HG03442 (cell line): ENCODE results near the gene OR7C2.

Source experiments
- ATAC-seq: cut with Tn5 transposase; IDR thresholded peaks from one replicate; pipeline ENCODE4 v1.9.1; 2021; ENCODE audit warnings: mild to moderate bottlenecking, moderate library complexity; ENCODE audit not compliant: unreplicated experiment

Gene OR7C2

DNA sequence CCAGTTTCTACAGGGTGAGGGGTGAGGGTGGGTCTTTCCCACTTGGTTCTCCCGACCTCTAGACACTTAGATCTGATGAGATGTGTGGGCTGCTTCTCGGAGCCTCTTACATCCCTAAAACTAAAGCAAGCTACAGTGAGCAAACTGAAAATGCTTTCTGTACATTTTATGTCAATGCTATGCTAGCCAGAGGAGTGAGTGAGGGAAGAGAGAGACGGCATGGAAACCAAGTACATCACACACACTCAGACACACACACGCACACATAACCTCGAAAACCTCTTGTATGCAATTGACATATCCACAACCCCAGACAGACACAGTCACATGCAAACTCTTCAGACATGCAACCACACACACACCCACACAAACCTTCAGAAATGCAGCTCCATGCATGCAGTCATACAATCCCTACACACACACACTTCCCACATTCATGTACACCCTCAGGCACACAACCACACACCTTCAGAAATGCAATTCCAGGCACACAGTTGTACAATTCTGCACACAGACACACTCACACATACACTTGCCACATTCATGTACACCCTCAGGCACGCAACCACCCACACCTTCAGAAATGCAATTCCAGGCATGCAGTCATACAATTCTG is 37.0 kb downstream of the OR7C2 start:
- ATAC-seq: no peak

DNA sequence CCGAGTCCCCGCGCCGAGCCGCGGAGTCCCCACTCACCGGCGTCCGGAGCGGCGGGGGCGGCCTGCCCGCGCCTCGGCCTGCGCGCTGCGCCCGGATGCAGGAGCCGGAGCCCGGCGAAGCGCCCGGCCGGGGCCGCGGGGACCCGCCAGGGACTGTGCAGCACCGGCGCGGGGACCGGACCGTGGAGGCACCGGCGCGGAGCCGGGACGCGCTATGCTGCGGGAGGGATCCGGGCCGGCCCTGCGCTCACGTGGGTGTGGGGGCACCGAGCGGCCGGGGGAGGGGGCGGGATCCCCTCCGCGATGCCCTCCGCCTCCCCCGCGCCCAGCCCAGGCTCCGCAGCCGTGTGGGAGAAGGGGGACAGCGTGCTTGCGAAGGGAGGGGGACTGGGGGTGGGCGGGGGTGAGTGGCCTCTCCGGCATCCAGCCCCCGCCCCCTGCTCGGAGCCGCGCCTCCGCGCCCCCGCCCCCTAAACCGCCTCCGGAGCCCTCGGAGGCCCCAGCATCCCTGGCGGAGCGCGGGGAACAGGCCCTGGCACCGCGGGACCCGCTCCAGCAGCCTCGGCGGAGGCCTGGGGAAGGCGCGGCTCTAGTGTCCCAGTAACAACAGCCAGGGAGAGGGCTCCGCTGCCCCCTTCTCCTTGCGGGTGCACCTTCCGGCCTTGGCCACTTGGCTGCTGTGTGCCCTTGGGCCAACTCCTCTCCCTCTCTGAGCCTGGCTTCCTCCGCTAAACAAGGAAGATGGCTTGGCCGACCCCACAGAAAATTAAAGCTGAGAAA is 38.4 kb downstream of the OR7C2 start, which contains the start of gene SLC1A6:
TSS of gene SLC1A6 (minus strand) at position 389 of the 780 bp plus-strand sequence. CDS start 6,954 bp downstream, outside the sequence.
- no peak for ATAC-seq

DNA sequence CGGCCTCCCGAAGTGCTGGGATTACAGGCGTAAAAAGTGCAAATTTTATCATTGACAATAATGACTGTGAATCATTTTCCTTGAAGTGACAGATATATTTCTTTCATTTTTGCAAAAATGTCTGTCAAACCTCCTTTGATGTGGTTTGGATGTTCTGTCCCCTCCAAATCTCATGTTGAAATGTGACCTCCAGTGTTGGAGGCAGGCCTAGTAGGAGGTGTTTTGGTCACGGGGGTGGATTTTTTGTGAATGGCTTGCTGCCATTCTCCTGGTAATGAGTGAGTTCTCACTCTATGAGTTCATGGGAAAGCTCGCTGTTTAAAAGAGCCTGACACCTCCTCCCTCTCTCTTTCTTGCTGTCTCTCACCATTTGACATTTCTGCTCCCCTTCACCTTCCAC is 43.8 kb downstream of the OR7C2 start:
- no peak for ATAC-seq
